CD4-positive, alpha-beta T cell treated with Interleukin-2 at 100 ng/mL for 4 hours (primary cell): ENCODE measurements around the gene CD55.
A peak's percentile ranks its signal among the peaks of the same experiment; 100 is the strongest.

Experiments used
- DNase-seq: peaks from one replicate; pipeline ENCODE4 v3.0.0-alpha.2; 2020; ENCODE audit warnings: low spot score

The CD55 gene

GRCh38 chr1:207330011-207330710, 8.7 kb downstream of the CD55 start:
- DNase-seq, result no peak

GRCh38 chr1:207331354-207332313, 10.2 kb downstream of the CD55 start:
- DNase-seq, result no peak

GRCh38 chr1:207333009-207333600, 11.6 kb downstream of the CD55 start:
- DNase-seq, result no peak

DNA sequence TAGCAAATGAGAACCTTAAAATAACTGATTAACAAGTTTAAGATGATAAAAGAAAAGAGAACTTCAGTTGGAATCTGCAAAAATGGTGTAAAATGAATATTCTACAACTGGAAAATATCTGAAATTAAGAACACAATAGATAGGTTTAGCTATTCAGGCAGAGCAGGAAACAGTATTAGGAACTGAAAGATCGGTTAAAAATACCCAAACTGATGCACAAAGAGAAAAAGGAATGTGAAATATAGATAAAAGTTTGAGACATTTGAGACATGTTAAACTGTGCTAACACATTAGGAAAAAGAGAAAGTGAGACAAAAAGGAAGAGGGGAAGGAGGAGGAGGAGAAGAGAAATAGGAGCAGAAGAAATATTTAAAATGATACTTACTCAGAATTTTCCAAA, 12.1 kb downstream of the CD55 start:
- DNase-seq, result no peak

GRCh38 chr1:207334337-207334736, 12.9 kb downstream of the CD55 start:
- no peak for DNase-seq

- DNase-seq, result no peak
Measured at GRCh38 chr1:207335138-207335537, 13.7 kb downstream of the CD55 start.

- peak; percentile 35 for DNase-seq
Measured at GRCh38 chr1:207335695-207336363, 14.4 kb downstream of the CD55 start.

DNA sequence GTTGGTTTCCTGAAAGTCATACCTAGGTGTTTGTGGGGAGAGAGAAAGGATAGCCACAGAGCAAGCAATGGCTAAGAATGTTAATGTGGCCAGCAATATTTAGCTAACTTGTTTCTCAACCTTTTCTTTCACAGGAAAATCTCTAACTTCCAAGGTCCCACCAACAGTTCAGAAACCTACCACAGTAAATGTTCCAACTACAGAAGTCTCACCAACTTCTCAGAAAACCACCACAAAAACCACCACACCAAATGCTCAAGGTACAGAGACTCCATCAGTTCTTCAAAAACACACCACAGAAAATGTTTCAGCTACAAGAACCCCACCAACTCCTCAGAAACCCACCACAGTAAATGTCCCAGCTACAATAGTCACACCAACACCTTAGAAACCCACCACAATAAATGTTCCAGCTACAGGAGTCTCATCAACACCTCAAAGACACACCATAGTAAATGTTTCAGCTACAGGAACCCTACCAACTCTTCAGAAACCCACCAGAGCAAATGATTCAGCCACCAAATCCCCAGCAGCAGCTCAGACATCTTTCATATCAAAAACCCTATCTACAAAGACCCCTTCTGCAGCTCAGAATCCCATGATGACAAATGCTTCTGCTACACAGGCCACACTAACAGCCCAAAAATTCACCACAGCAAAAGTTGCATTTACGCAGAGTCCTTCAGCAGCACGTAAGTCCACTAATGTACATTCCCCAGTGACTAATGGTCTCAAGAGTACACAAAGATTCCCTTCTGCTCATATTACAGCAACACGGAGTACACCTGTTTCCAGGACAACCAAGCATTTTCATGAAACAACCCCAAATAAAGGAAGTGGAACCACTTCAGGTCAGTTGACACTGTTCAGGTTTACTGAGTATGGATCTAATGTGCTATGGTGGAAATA, 15.3 kb downstream of the CD55 start:
- DNase-seq, result peak; percentile 82

DNA sequence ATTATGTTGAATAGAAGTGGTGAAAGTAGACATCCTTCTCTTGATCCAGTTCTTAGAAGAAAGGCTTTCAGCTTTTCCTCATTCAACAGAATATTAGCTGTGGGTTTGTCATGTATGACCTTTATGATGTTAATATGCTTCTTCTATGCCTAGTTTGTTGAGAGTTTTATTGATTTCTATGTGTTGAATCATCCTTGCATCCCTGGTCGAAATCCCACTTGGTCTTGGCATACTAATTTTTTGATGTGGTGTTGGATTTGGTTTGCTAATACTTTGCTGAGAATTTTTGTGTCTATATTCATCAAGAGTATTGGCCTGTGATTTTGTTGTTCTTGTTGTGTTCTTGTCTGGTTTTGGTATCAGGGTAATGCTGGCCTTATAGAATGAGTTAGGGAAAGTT, 20.9 kb downstream of the CD55 start:
- DNase-seq, result no peak

- DNase-seq, result no peak
Measured at GRCh38 chr1:207343675-207344074, 22.2 kb downstream of the CD55 start.

GRCh38 chr1:207344221-207344620, 22.7 kb downstream of the CD55 start:
- DNase-seq, result no peak

DNA sequence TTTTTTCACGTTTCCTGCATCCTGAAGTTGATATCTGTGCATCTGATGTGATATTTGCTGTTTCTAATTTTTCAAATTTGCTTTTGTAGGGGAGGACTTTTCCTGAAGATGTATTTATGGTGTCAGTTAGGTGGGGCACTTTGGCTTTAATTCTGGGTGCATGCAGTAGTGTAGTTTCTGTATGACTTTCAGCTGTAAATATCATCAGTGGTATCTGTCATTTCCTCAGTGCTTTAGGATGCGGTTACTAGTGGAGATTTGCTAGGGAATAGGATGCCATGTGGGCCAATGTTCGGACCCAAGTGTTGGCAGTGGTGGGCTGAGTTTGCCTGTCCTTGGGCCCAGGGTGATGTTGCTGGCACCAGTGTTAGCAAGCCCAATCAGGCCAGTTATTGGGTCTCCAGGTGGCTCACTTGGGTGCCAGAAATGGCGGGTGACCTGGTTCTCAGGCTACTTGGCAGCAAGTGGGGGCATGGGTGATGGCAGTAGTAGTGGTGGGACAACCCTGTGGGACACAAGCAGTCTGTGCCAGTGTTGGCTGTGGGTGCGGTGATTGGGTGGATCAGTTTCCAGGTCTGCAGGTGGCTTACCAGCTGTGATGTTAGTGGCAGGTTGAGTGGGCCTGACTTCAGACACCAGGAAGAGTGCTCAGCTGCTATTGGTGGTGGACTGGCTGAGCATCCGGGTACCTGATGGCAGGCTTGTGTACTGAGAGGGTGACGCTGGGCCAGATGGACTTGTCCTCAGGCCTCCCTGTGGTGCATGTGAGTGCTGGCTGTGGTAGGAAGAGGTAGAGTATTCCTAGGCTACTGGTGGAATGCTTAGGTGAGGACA, 24.4 kb downstream of the CD55 start:
- DNase-seq, result no peak

DNA sequence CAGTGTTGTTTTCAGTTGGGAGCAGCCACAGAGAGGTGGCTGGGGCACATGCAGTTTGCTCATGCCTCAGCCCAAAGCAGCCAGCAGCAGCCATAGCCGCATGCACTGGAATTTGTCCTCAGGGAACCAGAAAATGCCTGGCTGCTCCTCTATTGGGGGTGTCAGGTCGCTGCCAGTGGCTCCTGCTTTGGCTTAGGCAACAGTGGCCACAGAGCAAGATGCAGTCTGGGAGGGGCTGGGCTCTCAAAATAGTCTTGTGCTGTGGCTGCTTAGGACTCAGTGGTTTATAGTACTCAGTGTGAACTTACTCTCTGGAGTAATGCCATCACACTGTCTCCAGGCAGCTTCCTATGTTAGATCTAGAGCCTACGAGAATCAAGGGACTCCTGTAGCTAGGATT, 25.0 kb downstream of the CD55 start:
- DNase-seq, result no peak

GRCh38 chr1:207349979-207350378, 28.5 kb downstream of the CD55 start:
- DNase-seq, result no peak

GRCh38 chr1:207352554-207352953, 31.1 kb downstream of the CD55 start:
- DNase-seq, result no peak

GRCh38 chr1:207355060-207355459, 33.6 kb downstream of the CD55 start:
- no peak for DNase-seq

- no peak for DNase-seq
Measured at GRCh38 chr1:207355513-207356295, 34.2 kb downstream of the CD55 start.

GRCh38 chr1:207361029-207361428, 39.6 kb downstream of the CD55 start:
- no peak for DNase-seq

GRCh38 chr1:207361889-207362288, 40.4 kb downstream of the CD55 start:
- DNase-seq, result no peak
